C1 segment of cervical spinal cord (tissue), 14 donors: ENCODE data around the gene MYRFL.
"Not testable (repeated sequence)": the region's sequence is repeated elsewhere in the genome, so short reads cannot be mapped to it uniquely, and the experiment has no call there.

Source experiments
- DNase-seq, 14 donors: peaks; one replicate each; lab custom pipeline; 2025; lab: John Stamatoyannopoulos, UW

Gene MYRFL

DNA sequence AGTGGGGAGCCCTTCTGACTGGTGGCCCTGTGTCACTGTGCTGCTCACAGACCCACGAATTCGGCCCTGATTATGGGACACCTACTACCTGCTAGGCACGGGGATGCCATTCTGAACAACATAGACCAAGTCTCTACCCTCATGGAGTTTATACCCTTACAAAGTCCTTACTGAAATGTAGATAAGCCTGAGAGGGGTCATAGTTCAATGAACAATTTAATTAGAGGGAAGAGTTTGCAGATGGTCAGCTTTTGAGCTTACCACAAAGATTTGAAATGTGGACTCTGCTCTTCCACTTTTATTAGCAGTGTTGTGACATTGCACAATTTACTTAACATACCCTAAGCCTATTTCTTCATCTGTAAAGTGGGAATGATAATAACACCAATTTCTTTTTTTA is 161.1 kb downstream of the MYRFL start:
- no peak for DNase-seq

GRCh38 chr12:69987579-69988091 is 162.6 kb downstream of the MYRFL start:
- no peak for DNase-seq

DNA sequence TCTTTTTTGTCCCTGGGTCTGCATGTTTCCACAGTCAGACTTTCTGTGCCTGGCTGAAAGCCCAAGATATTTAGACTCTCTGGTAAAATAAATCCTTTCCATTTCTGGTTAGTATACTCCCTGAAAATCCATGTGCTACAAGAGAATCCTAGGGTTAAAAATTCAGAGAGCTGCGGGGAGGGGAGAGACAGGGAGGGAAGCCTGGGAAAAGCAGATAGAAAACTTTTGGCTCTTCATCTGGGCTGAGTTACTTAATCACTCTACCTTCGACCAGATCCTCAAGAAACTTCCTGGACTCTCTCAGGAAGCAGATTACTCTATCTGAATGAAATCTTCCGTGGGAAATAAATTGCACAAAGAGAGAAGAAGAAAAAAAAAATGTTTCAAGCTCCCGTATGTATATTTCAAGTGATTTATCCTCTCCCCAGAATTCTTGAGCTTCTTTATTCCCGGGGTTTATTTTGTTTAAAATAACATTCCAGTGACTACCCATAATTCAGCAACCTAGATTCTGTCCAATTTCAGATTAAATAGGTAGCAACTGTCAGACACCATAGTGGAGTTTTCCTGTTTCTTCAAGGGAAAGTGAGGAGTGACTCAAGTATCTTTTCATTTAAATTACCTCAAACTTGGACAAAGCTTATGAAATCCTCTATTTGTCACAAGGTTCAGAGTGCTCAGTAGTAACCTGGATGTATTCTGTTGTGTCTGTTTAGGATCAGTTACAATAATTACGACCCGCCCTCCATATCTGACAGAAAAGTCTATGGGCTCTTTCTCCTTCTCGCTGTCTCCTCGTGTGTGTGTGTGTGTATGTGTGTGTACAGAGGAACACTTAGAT is 163.7 kb downstream of the MYRFL start:
- no peak for DNase-seq

- DNase-seq = peak in 1 of 14 donors; percentile 52
These were observed 166.8 kb downstream of the MYRFL start for GRCh38 chr12:69991690-69992288.

DNA sequence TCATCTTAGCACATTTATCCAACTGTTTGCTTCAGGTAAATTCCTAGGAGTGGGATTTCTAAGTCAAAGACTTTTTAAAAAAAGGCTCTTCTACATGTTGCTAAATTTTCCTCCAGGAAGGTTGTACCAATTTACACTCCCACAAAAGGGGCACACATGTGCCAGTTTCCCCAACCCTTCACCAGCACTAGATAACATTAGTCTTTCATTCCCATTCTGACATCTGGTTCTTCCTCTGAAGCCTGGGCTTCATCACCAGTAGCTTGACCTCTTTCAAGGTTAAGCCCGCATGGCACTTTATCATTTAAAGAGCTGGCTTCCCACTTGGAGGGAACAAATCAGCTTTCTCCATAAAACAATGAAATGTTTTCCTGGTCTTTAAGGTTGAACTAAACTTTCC is 168.4 kb downstream of the MYRFL start:
- DNase-seq = no peak

- DNase-seq = not testable (repeated sequence)
These were observed 169.1 kb downstream of the MYRFL start for GRCh38 chr12:69994086-69994485.

DNA sequence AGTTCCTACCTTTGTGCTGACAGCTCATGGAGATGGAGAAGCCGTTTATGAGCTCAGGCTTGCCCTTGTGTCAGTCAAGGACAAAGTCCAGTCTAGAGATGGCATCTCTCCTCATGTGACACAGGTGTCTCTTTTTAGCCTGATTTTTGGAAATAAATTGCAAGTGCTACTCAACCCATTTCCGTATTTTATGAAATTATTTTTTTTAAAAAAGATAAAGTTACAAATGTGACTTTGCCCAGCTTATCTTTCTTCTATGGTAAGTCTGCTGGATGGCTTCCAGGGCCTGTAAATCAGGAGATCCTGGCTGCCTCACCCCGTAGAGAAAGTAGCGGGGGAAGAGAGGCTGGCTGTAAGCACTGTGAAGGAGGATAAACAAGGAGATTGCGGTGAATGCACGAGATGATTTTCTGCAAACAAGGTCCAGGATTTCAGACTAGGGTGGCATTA is 169.7 kb downstream of the MYRFL start:
- DNase-seq = no peak

DNA sequence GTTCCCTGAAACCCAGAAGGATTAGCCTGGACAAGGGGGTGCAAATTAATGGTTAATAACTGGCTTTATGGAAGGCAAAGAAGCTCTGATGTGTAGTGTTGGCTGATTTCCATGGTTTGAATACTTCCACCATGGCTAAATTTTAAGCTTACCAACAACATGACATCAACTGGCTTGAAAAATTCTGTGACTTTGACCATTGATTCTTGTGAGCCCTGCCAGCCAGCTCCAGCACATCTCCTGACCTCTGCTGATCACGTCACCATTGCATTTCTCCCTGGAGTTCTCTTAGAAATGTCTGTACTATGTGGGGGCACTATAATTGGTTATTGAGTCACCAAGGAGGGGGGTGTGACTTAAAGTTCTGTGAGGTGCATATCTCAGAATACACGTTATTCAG is 171.2 kb downstream of the MYRFL start:
- DNase-seq = no peak

GRCh38 chr12:69996722-69997121 is 171.7 kb downstream of the MYRFL start:
- DNase-seq = no peak

DNA sequence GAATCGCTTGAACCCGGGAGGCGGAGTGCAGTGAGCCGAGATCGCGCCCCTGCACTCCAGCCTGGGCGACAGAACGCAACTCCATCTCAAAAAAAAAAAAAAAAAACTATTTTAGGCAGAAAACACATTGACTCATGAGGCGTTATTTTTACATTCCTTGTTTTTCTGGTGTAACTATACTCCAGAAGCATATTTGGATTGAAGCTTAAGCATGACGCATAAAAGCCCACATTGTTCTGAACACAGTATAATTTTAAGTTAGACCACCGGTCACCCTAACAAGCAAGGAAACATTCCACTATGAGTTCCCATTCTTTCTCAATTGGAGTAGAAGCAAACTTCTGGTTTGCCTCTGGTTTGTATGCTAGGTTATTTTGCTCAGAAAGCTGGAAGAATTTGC is 173.0 kb downstream of the MYRFL start:
- DNase-seq = no peak

GRCh38 chr12:69998922-69999321 is 173.9 kb downstream of the MYRFL start:
- no peak for DNase-seq

GRCh38 chr12:69999561-69999960 is 174.5 kb downstream of the MYRFL start:
- no peak for DNase-seq

DNA sequence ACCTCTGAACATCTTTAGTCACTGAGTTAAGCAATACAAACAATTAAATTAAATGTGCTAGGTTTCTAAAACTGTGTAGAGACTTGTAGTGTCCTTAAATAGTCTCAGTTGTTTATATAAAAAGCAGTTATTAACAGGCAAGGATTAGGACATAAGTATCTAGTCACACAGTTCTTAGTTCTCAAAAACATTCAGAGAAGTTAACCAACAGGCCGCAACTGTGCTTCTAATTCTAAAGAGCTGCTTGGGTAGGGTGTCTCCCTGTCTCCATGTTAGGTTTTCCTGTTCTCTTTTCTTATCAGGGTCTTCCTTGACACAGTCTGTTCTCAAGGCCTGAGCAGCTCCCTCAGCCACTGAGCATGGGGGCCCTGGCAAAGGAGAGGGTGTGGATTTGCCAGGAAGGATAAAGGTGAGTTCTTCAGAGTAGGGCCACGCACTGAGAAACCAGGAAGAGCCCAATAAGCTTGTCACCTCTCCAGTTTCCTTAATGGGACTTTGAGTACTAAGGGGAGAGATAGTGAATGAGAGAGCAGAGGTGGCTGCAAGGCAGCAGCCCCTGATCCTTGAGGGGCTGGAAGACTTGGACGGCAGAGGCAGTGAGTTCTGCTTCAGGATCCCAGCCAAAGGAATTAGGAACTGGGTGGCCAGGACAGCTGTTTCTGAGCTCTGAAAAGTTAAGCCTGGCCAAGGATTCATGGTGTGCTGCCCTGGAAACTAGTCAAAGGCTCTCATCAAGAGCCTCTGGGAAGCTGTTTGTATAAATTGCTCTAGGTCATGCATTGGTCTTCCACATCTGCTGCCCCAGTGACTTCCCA is 177.3 kb downstream of the MYRFL start:
- no peak for DNase-seq

GRCh38 chr12:70002912-70003255 is 177.9 kb downstream of the MYRFL start:
- no peak for DNase-seq

DNA sequence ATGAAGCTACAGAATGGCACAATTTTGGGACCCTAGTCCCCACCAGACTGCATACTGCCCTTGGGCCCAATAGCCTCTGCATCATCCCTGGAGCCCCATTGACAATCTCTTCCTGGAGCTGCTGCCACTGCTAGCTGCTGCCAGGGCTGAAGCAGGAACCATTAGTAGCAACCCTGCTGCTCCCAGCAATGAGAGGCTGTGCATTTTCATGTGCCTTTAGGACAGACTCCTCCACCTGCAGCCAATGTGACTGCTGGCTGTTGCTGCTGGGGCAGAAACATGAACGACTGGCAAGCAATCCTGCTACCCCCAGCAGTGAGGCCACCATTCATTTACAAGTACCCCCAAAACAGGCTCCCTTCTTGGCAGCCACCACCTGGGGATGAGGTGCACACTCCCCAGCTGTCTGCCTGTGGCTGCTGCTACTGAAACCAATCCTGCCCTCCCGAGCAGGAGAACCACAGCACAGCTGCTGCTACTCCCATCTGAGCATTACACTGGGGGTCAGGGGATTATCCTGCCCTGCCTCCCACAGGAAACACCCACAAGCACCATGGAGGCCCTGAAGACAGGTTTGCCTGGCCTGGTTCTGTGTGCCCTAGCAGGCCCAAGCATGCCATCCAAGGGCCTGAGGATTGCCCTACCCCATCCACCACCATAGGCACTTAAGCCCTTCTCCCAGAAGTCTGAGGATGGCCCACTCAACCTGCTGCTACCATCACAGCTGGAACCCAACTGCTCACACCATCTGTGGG is 181.0 kb downstream of the MYRFL start:
- no peak for DNase-seq

GRCh38 chr12:70006619-70006973 is 181.6 kb downstream of the MYRFL start:
- no peak for DNase-seq

DNA sequence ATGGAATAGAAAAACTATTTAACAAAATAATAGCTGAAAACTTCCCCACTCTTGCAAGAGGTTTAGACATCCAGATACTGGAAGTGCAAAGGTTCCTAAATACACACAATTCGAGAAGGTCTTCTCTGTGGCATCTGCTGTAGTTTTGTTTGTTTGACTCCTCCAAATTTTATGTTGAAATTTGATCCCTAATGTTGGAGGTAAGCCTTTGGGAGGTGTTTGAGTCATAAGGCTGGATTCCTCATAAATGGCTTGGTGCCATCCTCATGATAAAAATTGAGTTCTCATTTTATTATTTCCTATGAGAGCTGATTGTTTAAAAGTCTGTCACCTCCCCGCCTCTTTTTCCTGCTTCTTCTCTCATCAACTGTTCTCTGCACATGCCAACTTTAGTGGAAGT is 182.7 kb downstream of the MYRFL start:
- DNase-seq = no peak
